ENCODE results near the gene CHRM1.

- TF ChIP-seq CHD2 (IDR thresholded peaks at IDR 0.05; ENCODE audit: low read length, partially characterized antibody) (no peak), EP300 (IDR thresholded peaks at IDR 0.05) (no peak), CTCF (IDR thresholded peaks at IDR 0.05) (peak; percentile 94), MAFK (IDR thresholded peaks at IDR 0.05; ENCODE audit: partially characterized antibody) (no peak), POLR2A (IDR thresholded peaks at IDR 0.05; ENCODE audit: low read length) (no peak), BHLHE40 (IDR thresholded peaks at IDR 0.05; ENCODE audit: low read depth, low read length) (no peak), HDAC2 (IDR thresholded peaks at IDR 0.05) (no peak), CBX2 (IDR thresholded peaks at IDR 0.05; ENCODE audit: borderline replicate concordance, low read depth) (no peak), BCL3 (IDR thresholded peaks at IDR 0.05) (no peak), NR3C1 (IDR thresholded peaks at IDR 0.05) (no peak), HOXB5 (CRISPR knock-in tag; IDR thresholded peaks at IDR 0.05) (no peak)
- TF ChIP-seq, protein P1, sequence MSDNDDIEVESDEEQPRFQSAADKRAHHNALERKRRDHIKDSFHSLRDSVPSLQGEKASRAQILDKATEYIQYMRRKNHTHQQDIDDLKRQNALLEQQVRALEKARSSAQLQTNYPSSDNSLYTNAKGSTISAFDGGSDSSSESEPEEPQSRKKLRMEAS (IDR thresholded peaks at IDR 0.05): no peak
- TF ChIP-seq, protein P2, sequence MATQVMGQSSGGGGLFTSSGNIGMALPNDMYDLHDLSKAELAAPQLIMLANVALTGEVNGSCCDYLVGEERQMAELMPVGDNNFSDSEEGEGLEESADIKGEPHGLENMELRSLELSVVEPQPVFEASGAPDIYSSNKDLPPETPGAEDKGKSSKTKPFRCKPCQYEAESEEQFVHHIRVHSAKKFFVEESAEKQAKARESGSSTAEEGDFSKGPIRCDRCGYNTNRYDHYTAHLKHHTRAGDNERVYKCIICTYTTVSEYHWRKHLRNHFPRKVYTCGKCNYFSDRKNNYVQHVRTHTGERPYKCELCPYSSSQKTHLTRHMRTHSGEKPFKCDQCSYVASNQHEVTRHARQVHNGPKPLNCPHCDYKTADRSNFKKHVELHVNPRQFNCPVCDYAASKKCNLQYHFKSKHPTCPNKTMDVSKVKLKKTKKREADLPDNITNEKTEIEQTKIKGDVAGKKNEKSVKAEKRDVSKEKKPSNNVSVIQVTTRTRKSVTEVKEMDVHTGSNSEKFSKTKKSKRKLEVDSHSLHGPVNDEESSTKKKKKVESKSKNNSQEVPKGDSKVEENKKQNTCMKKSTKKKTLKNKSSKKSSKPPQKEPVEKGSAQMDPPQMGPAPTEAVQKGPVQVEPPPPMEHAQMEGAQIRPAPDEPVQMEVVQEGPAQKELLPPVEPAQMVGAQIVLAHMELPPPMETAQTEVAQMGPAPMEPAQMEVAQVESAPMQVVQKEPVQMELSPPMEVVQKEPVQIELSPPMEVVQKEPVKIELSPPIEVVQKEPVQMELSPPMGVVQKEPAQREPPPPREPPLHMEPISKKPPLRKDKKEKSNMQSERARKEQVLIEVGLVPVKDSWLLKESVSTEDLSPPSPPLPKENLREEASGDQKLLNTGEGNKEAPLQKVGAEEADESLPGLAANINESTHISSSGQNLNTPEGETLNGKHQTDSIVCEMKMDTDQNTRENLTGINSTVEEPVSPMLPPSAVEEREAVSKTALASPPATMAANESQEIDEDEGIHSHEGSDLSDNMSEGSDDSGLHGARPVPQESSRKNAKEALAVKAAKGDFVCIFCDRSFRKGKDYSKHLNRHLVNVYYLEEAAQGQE (IDR thresholded peaks at IDR 0.05): no peak
Observed at GRCh38 chr11:62905927-62906531, 15.1 kb downstream of the CHRM1 start.
